Fibroblast of skin of right quadriceps (primary cell): Measurements from ENCODE around the gene PRPSAP1.
A peak's percentile ranks its signal among the peaks of the same experiment; 100 is the strongest.
"Not testable (repeated sequence)": the region's sequence is repeated elsewhere in the genome, so short reads cannot be mapped to it uniquely, and the experiment has no call there.

Experiments
- DNase-seq: peaks from one replicate; pipeline ENCODE4 v3.0.0-alpha.2; 2013

The PRPSAP1 gene

GRCh38 chr17:76357597-76358158 is 4.0 kb upstream of the PRPSAP1 start:
- DNase-seq = no peak

GRCh38 chr17:76356803-76357456 is 3.2 kb upstream of the PRPSAP1 start:
- DNase-seq = no peak

- DNase-seq = no peak
These were observed 1.1 kb upstream of the PRPSAP1 start for GRCh38 chr17:76354747-76355310.

GRCh38 chr17:76354317-76354729 is 607 bp upstream of the PRPSAP1 start:
- DNase-seq = no peak

- DNase-seq = no peak
These were observed 615 bp downstream of the PRPSAP1 start for GRCh38 chr17:76353004-76353598.

GRCh38 chr17:76351526-76352071 is 2.1 kb downstream of the PRPSAP1 start:
- no peak for DNase-seq

- DNase-seq = no peak
These were observed 3.3 kb downstream of the PRPSAP1 start for GRCh38 chr17:76350463-76350862.

- DNase-seq = not testable (repeated sequence)
These were observed 6.8 kb downstream of the PRPSAP1 start for GRCh38 chr17:76346936-76347335.

GRCh38 chr17:76345377-76345974 is 8.2 kb downstream of the PRPSAP1 start:
- DNase-seq = peak; percentile 36

- DNase-seq = no peak
These were observed 10.6 kb downstream of the PRPSAP1 start for GRCh38 chr17:76343106-76343505.

- no peak for DNase-seq
These were observed 12.4 kb downstream of the PRPSAP1 start for GRCh38 chr17:76341301-76341700.

- DNase-seq = peak; percentile 50
These were observed 16.3 kb downstream of the PRPSAP1 start for GRCh38 chr17:76337413-76337777.

GRCh38 chr17:76336756-76337412 is 16.8 kb downstream of the PRPSAP1 start:
- no peak for DNase-seq

- no peak for DNase-seq
These were observed 17.9 kb downstream of the PRPSAP1 start for GRCh38 chr17:76335716-76336381.

- no peak for DNase-seq
These were observed 19.8 kb downstream of the PRPSAP1 start for GRCh38 chr17:76333673-76334505.

- no peak for DNase-seq
These were observed 22.6 kb downstream of the PRPSAP1 start for GRCh38 chr17:76331083-76331482.

- no peak for DNase-seq
These were observed 24.1 kb downstream of the PRPSAP1 start for GRCh38 chr17:76329664-76330063.

- no peak for DNase-seq
These were observed 26.0 kb downstream of the PRPSAP1 start for GRCh38 chr17:76327696-76328095.

- no peak for DNase-seq
These were observed 27.4 kb downstream of the PRPSAP1 start for GRCh38 chr17:76326306-76326705.

- DNase-seq = no peak
These were observed 35.1 kb downstream of the PRPSAP1 start for GRCh38 chr17:76318586-76318985.

GRCh38 chr17:76317535-76317934 is 36.2 kb downstream of the PRPSAP1 start:
- no peak for DNase-seq
